Prostate gland (tissue), 2 donors: ENCODE measurements around the gene FRMPD4.

ENCODE experiments used
- CTCF ChIP-seq, 4 experiments: fragments of 200-600 bp in 2 of 4; fragments of 450-650 bp in 2 of 4; sonication (generic) in 2 of 4; IDR thresholded peaks; 1 replicate in 3 of 4; 2 replicates in 1 of 4; pipeline ENCODE4 v1.5.1; 2016 to 2019; ENCODE audit warnings: antibody characterized with exemption in 4 of 4, mild to moderate bottlenecking in 2 of 4, moderate library complexity in 2 of 4
- POLR2A ChIP-seq: fragments of 450-650 bp; IDR thresholded peaks from one replicate; pipeline ENCODE4 v1.6.1; 2016; ENCODE audit warnings: antibody characterized with exemption, mild to moderate bottlenecking
- POLR2AphosphoS5 ChIP-seq: sonication (generic); formaldehyde crosslinking; IDR thresholded peaks from one replicate; pipeline ENCODE4 v1.6.1; 2017; ENCODE audit warnings: antibody characterized with exemption

- no peak for TF ChIP-seq CTCF (IDR thresholded peaks at IDR 0.05)
- TF ChIP-seq POLR2AphosphoS5 = no peak
- no peak for TF ChIP-seq POLR2A
Observed at GRCh38 chrX:12583543-12583942, 445.3 kb downstream of the FRMPD4 start.
